Spinal cord (tissue), 10 donors: ENCODE measurements around the gene DPYSL4. TPM values are rescaled to one million over a fixed set of nuclear protein-coding genes. Genes with fewer than 3 reads are reported as not detected.
A peak's percentile ranks its signal among the peaks of the same experiment; 100 is the strongest.

Experiments used
- DNase-seq, 6 donors: peaks; one replicate each; pipeline versions ENCODE4 v3.0.0 to v3.0.0-alpha.2; 2013 to 2015; ENCODE audit warnings: low spot score in 6 of 6, low read depth in 4 of 6
- H3K27ac ChIP-seq: one replicate; pipeline ENCODE4 v1.5.1; 2013; ENCODE audit warnings: low read depth, low read length, control low read depth
- H3K27me3 ChIP-seq: one replicate; pipeline ENCODE4 v1.6.1; 2013; ENCODE audit warnings: low read length; ENCODE audit not compliant: control insufficient read depth, insufficient read depth
- H3K36me3 ChIP-seq: one replicate; pipeline ENCODE4 v1.6.1; 2013; ENCODE audit warnings: low read length; ENCODE audit not compliant: control insufficient read depth, insufficient read depth
- H3K4me1 ChIP-seq: one replicate; pipeline ENCODE4 v1.6.1; 2013; ENCODE audit warnings: low read length; ENCODE audit not compliant: control insufficient read depth, insufficient read depth
- H3K4me3 ChIP-seq: one replicate; pipeline ENCODE4 v1.5.1; 2013; ENCODE audit warnings: low read depth, low read length, control low read depth
- H3K9me3 ChIP-seq: one replicate; pipeline ENCODE4 v1.6.1; 2013; ENCODE audit warnings: low read length; ENCODE audit not compliant: control insufficient read depth, insufficient read depth
- WGBS: methylation state at CpG from one replicate; pipeline ENCODE4 v1.1.5; 2013; ENCODE audit warnings: missing lambda C conversion rate; ENCODE audit not compliant: insufficient coverage; 5-methylcytosine and 5-hydroxymethylcytosine counted together
- polyA plus RNA-seq, 2 donors: library from polyadenylated mRNA; unstranded; fragments of 120-200 nt; gene quantifications; one replicate each; pipeline ENCODE4 v1.2.1, GENCODE V29; 2013; ENCODE audit not compliant: insufficient read length in 2 of 2
- total RNA-seq, 2 donors: library from RNA; depleted of rRNA in 1 of 2; stranded (reverse); fragments of 120-200 nt in 1 of 2; fragments of >200 nt in 1 of 2; gene quantifications; one replicate each; pipeline versions ENCODE4 v1.2.3 to v1.2.4, GENCODE V29; 2013 to 2014
- donor health status: healthy.

Gene DPYSL4
- total and polyA plus RNA-seq, 4 donors = 21.3 to 97.6 (median 59.1) TPM

GRCh38 chr10:132252412-132252811, 65.7 kb downstream of the DPYSL4 start:
- WGBS = 89% methylated on average over 15 of the region's 17 CpGs
- Histone ChIP-seq H3K27ac (no peak overlapping the region), H3K27me3 (no peaks in the 10 kb centered on the region), H3K36me3 (peaks cover 25% of the 10 kb centered on the region), H3K4me3 (no peak overlapping the region), H3K9me3 (no peaks in the 10 kb centered on the region), H3K4me1 (peaks cover 30% of the 10 kb centered on the region)
- no peak for DNase-seq

- peak in 1 of 6 donors; percentile 18 for DNase-seq
- WGBS = 53% methylated on average over 16 of the region's 19 CpGs
- Histone ChIP-seq H3K27me3 (no peaks in the 10 kb centered on the region), H3K4me1 (peaks cover 29% of the 10 kb centered on the region), H3K9me3 (no peaks in the 10 kb centered on the region), H3K27ac (no peak overlapping the region), H3K4me3 (no peak overlapping the region), H3K36me3 (peaks cover 26% of the 10 kb centered on the region)
These were observed 66.4 kb downstream of the DPYSL4 start for GRCh38 chr10:132253092-132253687.

GRCh38 chr10:132254841-132255240, 68.1 kb downstream of the DPYSL4 start:
- Histone ChIP-seq H3K4me1 (peaks cover 36% of the 10 kb centered on the region), H3K9me3 (no peaks in the 10 kb centered on the region), H3K27me3 (no peaks in the 10 kb centered on the region), H3K4me3 (no peak overlapping the region), H3K36me3 (peaks cover 23% of the 10 kb centered on the region), H3K27ac (no peak overlapping the region)
- 86% methylated on average over 11 of the region's 14 CpGs for WGBS
- no peak for DNase-seq

Other genes with a start within 250 kb of the DPYSL4 start
- 10 to 100 TPM; 55.5 to 70.3 TPM for gene BNIP3, start 205.0 kb upstream of the DPYSL4 start, total RNA-seq
- gene BNIP3, start 205.0 kb upstream of the DPYSL4 start, polyA plus RNA-seq = 10 to 100 TPM; 71.0 to 78.4 TPM
- gene JAKMIP3, start 121.0 kb upstream of the DPYSL4 start, total RNA-seq = 1 to 10 TPM; 1.4 to 4.5 TPM
- gene JAKMIP3, start 121.0 kb upstream of the DPYSL4 start, polyA plus RNA-seq = 1 to 10 TPM; 6.1 to 7.2 TPM
- 10 to 100 TPM; 14.5 to 16.9 TPM for gene STK32C, start 121.0 kb downstream of the DPYSL4 start, total RNA-seq
- gene STK32C, start 121.0 kb downstream of the DPYSL4 start, polyA plus RNA-seq = 10 to 100 TPM; 39.2 to 41.6 TPM
- gene LRRC27, start 145.2 kb downstream of the DPYSL4 start, total RNA-seq = 10 to 100 TPM; 19.5 to 23.1 TPM
- 10 to 100 TPM; 29.9 to 31.2 TPM for gene LRRC27, start 145.2 kb downstream of the DPYSL4 start, polyA plus RNA-seq
- 10 to 100 TPM in 1 of 2 donors, 1 to 10 TPM in 1; 4.8 to 10.5 TPM for gene PWWP2B, start 210.3 kb downstream of the DPYSL4 start, total RNA-seq
- 10 to 100 TPM; 10.2 to 12.0 TPM for gene PWWP2B, start 210.3 kb downstream of the DPYSL4 start, polyA plus RNA-seq